Uterus (tissue), 4 donors: ENCODE data around the gene SUSD3. TPM values are rescaled to one million over a fixed set of nuclear protein-coding genes. Genes with fewer than 3 reads are reported as not detected.
A peak's percentile ranks its signal among the peaks of the same experiment; 100 is the strongest.

Source experiments
- DNase-seq, 2 donors: peaks; one replicate each; pipeline ENCODE4 v3.0.0-alpha.2; 2019 to 2020
- H3K27ac ChIP-seq, 2 donors: fragments of 200-600 bp; sonication (generic); 1 replicate in 1 of 2; 2 replicates in 1 of 2; pipeline ENCODE4 v1.5.1; 2016 to 2018
- H3K27me3 ChIP-seq, 2 donors: fragments of 200-600 bp; sonication (generic); one replicate each; pipeline ENCODE4 v1.5.1; 2018 to 2019; ENCODE audit warnings: control low read depth in 1 of 2
- H3K36me3 ChIP-seq, 2 donors: fragments of 200-600 bp; sonication (generic); one replicate each; pipeline ENCODE4 v1.5.1; 2019; ENCODE audit warnings: control low read depth in 1 of 2
- H3K4me1 ChIP-seq, 2 donors: fragments of 200-600 bp; sonication (generic); one replicate each; pipeline ENCODE4 v1.5.1; 2018 to 2019; ENCODE audit warnings: control low read depth in 1 of 2
- H3K4me3 ChIP-seq, 2 donors: fragments of 200-600 bp; sonication (generic); 1 replicate in 1 of 2; 2 replicates in 1 of 2; pipeline ENCODE4 v1.5.1; 2018 to 2019; ENCODE audit warnings: mild to moderate bottlenecking in 1 of 2
- H3K9me3 ChIP-seq, 2 donors: fragments of 200-600 bp; sonication (generic); one replicate each; pipeline ENCODE4 v1.5.1; 2019; ENCODE audit warnings: control low read depth in 1 of 2
- CTCF ChIP-seq, 4 experiments: fragments of 200-600 bp in 2 of 4; fragments of 450-650 bp in 2 of 4; sonication (generic) in 2 of 4; IDR thresholded peaks; one replicate each; pipeline ENCODE4 v1.5.1; 2016 to 2019; ENCODE audit warnings: antibody characterized with exemption in 4 of 4, mild to moderate bottlenecking in 2 of 4, moderate library complexity in 1 of 4
- POLR2A ChIP-seq, 2 donors: fragments of 450-650 bp; IDR thresholded peaks; one replicate each; pipeline ENCODE4 v1.6.1; 2016; ENCODE audit warnings: antibody characterized with exemption in 2 of 2, mild to moderate bottlenecking in 1 of 2, moderate library complexity in 1 of 2
- intact Hi-C: fragments of 100-400 bp; cut with DNase I; formaldehyde crosslinking; loops from one replicate; pipeline ENCODE4 v1.15.1; 2023; ENCODE audit warnings: low total_unique reads
- total RNA-seq, 4 donors: library from RNA; depleted of rRNA in 3 of 4; stranded (reverse); fragments of >200 nt in 3 of 4; gene quantifications; one replicate each; pipeline versions ENCODE4 v1.1.0 to v1.2.4, GENCODE V29; 2014 to 2023
- donor health status: DM: yes; HTN: yes; CAD: no.

The SUSD3 gene
- total RNA-seq, 4 donors from 2014 or later = 9.3 to 52.7 (median 14.7) TPM

- H3K36me3 ChIP-seq = no peaks in the 10 kb centered on the region
- intact Hi-C loops = no loop called here
- H3K9me3 ChIP-seq = no peaks in the 10 kb centered on the region
- TF ChIP-seq CTCF (IDR thresholded peaks at IDR 0.05) (no peak), POLR2A (IDR thresholded peaks at IDR 0.05) (no peak)
- H3K4me1 ChIP-seq = peaks cover 4 to 5% of the 10 kb centered on the region in 2 donors
- H3K27ac ChIP-seq = peak overlapping the region in 1 of 2 donors; percentile 38
- DNase-seq = no peak
- H3K4me3 ChIP-seq = no peak overlapping the region
- H3K27me3 ChIP-seq = no peaks in the 10 kb centered on the region
These were observed 8.6 kb downstream of the SUSD3 start for GRCh38 chr9:93066978-93067603.

DNA sequence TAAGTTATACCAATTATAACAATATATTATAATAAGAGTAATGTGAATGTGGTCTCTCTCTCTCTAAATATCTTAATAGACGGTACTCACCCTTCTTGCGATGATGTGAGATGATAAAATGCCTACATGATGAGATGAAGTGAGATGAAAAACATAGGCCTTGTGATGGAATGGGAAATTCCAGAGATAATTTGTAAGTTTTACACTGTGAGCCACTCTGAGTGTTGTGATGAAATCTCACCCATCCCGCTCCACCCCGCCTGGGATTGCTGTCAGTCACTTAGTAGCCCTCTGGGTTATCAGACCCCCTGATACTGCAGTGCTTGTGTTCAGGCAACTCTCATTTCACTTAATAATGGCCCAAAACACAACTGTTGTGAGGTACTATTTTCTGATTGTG, 10.5 kb downstream of the SUSD3 start:
- no peak overlapping the region for H3K27ac ChIP-seq
- H3K4me3 ChIP-seq = no peak overlapping the region
- intact Hi-C loops = no loop called here
- DNase-seq = no peak
- no peaks in the 10 kb centered on the region for H3K27me3 ChIP-seq
- peaks cover 4 to 9% of the 10 kb centered on the region in 2 donors for H3K4me1 ChIP-seq
- TF ChIP-seq CTCF (IDR thresholded peaks at IDR 0.05) (no peak), POLR2A (IDR thresholded peaks at IDR 0.05) (no peak)
- H3K9me3 ChIP-seq = no peaks in the 10 kb centered on the region
- no peaks in the 10 kb centered on the region for H3K36me3 ChIP-seq

DNA sequence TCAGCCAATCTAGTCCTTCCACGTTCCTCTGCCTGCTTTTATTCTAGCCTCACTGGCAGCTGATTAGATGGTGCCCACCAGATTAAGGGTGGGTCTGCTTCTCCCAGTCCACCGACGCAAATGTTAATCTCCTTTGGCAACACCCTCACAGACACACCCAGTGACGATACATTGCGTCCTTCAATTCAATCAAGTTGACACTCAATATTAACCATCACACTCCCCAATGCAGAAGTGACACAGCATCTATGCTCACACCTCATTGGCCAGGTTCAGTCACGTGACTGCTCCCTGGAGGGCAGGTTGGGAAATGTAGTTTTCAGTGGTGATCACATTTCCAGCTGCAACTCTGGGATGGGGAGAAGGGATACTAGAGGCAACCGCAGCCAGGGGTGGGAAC, 13.0 kb downstream of the SUSD3 start:
- peaks cover 4 to 9% of the 10 kb centered on the region in 2 donors for H3K4me1 ChIP-seq
- TF ChIP-seq POLR2A (IDR thresholded peaks at IDR 0.05) (no peak), CTCF (IDR thresholded peaks at IDR 0.05) (peak in 1 of 4 experiments; percentile 10)
- no peak overlapping the region for H3K4me3 ChIP-seq
- H3K9me3 ChIP-seq = no peaks in the 10 kb centered on the region
- H3K27me3 ChIP-seq = no peaks in the 10 kb centered on the region
- peak overlapping the region; percentile 71 to 90 for H3K27ac ChIP-seq
- peak; percentile 56 to 66 for DNase-seq
- intact Hi-C loops = no loop called here
- H3K36me3 ChIP-seq = no peaks in the 10 kb centered on the region

- H3K27ac ChIP-seq = peak overlapping the region; percentile 71 to 90
- H3K4me3 ChIP-seq = no peak overlapping the region
- H3K27me3 ChIP-seq = no peaks in the 10 kb centered on the region
- peaks cover 4 to 9% of the 10 kb centered on the region in 2 donors for H3K4me1 ChIP-seq
- no peaks in the 10 kb centered on the region for H3K36me3 ChIP-seq
- TF ChIP-seq POLR2A (IDR thresholded peaks at IDR 0.05) (no peak), CTCF (IDR thresholded peaks at IDR 0.05) (no peak)
- H3K9me3 ChIP-seq = no peaks in the 10 kb centered on the region
- DNase-seq = peak; percentile 79 to 86
- intact Hi-C loops = no loop called here
These were observed 13.9 kb downstream of the SUSD3 start for GRCh38 chr9:93072383-93072795.

DNA sequence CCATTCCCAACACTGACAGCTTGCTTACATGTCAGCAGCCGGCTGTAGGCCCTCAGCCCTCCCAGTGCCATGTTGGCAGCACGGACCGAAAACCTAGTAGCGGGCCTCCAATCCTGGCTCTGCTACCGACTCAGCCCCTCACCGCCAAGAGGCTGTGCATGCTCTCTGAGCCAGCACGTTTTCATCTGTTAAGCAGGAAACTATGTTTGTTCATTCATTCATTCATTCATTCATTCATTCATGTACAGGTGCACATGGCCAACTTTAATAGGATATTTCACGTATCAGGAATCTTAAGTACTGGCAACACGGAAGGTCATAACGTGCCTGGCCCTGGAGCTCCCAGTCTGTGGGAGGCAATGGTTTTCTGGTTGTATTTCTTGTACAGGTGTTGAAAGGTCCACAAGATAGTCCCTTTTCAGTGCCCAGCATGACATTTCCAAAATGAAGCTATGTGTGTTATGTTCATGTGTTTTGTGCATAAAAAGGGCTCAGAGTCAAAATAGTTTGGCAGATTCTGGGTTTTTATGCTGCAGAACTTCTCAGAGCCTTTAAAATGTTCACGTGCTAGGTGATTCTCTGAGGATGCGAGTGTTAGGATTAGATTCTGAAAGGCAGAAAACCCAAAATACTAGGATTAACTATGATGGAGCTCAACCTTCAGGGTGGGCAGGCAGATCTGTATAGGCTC, 17.7 kb downstream of the SUSD3 start:
- no peak for TF ChIP-seq POLR2A (IDR thresholded peaks at IDR 0.05)
- no peak for TF ChIP-seq CTCF (IDR thresholded peaks at IDR 0.05)
- no peaks in the 10 kb centered on the region for H3K27me3 ChIP-seq

More for the DNA sequence above, 17.7 kb downstream of the SUSD3 start:
- intact Hi-C loops = no loop called here
- DNase-seq = no peak
- H3K4me1 ChIP-seq = peaks cover 4 to 9% of the 10 kb centered on the region in 2 donors
- H3K4me3 ChIP-seq = no peak overlapping the region
- no peaks in the 10 kb centered on the region for H3K9me3 ChIP-seq
- peak overlapping the region in 1 of 2 donors; percentile 10 for H3K27ac ChIP-seq
- no peaks in the 10 kb centered on the region for H3K36me3 ChIP-seq
